HG03066 (cell line): ENCODE data around the gene LPIN2.

Experiments used
- ATAC-seq: cut with Tn5 transposase; IDR thresholded peaks from one replicate; pipeline ENCODE4 v1.9.1; 2021; ENCODE audit warnings: low read depth; ENCODE audit not compliant: unreplicated experiment

The LPIN2 gene

DNA sequence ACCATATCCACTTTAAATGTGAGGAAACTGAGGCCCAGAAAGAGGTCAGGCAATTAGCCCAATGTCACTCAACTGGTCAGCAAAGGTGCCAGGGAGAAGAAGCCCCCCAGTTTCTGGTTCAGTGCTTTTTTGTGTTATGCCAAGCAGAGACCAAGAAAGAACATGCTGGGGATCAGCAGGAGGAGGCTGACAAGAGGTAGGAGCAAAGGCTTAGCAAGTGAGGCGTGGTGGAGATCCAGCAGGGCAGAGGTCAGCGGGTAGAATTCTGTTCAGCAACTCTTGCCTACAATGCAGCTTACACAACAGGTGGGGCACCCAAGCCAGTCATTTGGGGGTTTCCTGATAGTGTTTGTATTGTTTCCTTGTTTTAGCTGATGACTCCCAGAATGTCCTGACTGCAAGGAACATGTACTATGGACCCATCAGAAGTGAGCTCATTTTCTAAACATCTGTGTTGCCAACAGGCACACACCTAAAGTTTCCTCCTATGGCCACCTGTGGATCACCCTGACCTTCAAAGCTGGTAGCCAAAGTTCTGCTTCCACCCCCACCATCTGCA is 28.2 kb downstream of the LPIN2 start:
- no peak for ATAC-seq

DNA sequence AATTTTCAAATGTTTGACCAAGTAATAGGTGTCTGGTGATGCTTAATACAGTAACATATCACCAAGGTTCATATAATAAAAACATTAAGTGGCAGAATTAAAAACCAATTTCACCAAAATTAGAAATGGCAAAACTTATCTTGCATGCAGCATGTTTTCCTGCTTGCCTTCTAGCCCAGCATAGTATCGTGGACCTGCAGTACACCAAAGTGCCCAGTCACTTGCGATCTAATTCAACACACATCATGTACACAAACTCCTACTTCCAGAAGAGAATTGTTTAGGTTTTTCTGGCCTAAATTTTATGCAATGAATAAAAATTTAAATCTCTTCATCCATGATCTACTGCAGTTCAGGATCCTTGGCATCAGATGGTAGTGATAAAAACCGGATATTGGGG is 28.9 kb downstream of the LPIN2 start:
- ATAC-seq = no peak

DNA sequence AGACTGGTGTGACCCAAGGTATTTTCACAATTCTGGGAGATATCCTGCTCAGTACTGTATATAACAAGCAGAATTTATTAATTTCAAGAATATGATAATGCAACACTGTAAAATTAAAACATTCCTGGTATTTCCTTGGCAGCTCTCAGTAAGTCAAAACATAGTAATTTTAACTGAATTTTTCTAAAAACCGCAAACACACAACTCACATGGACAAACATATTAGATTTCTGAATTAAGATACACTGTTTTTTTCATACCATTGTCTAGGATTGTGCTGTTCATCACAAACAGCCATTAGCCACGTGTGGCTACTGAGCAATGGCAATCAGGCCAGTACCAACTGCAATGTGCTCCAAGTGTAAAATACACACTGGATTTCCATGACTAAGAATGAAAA is 29.6 kb downstream of the LPIN2 start:
- ATAC-seq = no peak

- ATAC-seq = no peak
These were observed 30.3 kb downstream of the LPIN2 start for GRCh38 chr18:2982452-2983269.

GRCh38 chr18:2982022-2982421 is 30.9 kb downstream of the LPIN2 start:
- no peak for ATAC-seq

- ATAC-seq = no peak
These were observed 31.7 kb downstream of the LPIN2 start for GRCh38 chr18:2981212-2981728.

DNA sequence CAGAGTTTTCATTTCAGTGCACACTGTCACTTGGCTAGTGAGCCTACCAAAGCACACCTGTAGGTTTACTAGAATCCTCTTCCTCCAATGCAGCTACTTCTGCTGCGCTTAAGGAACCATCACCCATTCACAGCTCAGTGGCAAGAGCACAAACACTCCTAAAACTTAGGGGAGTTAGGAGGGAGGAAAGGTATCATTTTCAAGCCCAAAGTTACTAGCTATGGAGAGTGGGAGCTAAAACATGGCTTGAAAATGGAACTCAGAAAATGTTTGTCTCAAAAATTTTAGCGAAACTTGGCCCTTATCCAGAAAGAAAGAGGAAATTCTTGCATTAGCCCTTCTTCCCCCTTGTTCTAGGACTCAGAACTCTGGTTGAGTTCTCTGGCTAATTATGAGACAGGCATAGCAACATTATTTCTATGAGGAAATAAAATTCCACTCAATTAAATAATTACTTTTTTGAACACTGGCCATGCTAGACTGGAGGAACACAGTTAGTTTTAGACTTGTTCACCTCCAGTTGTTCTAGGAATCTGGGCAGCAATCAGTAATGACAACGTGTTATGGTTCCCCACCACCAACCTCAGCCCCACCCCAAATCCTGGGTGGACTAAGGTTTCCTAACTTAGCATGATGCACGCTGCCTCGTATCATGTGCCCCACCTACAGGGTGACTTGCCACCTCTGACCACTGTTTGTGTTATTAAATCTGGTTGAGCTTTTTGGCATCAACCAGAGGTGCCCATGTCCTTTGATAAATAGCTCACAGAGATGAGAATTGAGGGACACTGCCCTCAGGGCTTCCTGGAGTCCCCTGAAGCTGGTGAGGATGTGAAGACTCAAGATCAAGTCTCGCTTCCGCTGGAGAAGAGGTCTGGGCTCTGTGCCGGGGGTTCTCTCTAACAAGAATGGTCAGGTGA is 32.8 kb downstream of the LPIN2 start:
- no peak for ATAC-seq

- ATAC-seq = no peak
These were observed 33.8 kb downstream of the LPIN2 start for GRCh38 chr18:2979129-2979528.

GRCh38 chr18:2978661-2979106 is 34.3 kb downstream of the LPIN2 start:
- no peak for ATAC-seq

- no peak for ATAC-seq
These were observed 34.7 kb downstream of the LPIN2 start for GRCh38 chr18:2978208-2978607.

- ATAC-seq = no peak
These were observed 36.5 kb downstream of the LPIN2 start for GRCh38 chr18:2976218-2977132.

- ATAC-seq = no peak
These were observed 38.2 kb downstream of the LPIN2 start for GRCh38 chr18:2974731-2975130.

DNA sequence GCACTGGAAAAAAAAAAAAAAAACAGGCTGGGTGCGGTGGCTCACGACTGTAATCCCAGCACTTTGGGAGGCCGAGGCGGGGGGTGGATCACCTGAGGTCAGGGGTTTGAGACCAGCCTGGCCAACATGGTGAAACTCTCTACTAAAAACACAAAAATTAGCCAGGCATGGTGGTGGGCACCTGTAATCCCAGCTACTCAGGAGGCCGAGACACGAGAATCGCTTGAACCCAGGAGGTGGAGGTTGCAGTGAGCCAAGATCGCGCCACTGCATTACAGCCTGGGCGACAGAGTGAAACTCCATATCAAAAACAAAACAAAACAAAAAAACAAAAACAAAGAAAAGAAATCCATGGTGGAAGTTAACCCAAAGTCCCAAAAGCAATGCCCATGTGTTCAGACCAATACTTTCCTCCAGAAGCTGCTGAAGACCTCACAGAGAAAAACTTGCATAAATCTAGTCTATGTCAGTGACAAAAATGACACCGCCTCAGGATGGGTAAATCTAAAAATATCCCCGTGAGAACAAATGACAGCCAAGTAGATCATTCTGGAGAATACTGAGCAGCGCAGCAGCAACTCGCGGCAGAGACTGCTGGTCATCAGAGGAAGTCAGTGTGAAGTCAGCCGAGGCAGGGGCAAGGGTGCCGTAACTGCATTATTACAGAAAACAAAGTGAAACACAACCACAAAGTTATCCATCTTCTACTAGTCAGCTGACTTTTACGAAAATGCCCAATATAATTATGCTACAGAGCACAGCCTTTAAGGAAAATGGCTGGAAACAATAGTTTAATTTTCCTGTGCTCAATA is 41.0 kb downstream of the LPIN2 start:
- ATAC-seq = peak; percentile 81

DNA sequence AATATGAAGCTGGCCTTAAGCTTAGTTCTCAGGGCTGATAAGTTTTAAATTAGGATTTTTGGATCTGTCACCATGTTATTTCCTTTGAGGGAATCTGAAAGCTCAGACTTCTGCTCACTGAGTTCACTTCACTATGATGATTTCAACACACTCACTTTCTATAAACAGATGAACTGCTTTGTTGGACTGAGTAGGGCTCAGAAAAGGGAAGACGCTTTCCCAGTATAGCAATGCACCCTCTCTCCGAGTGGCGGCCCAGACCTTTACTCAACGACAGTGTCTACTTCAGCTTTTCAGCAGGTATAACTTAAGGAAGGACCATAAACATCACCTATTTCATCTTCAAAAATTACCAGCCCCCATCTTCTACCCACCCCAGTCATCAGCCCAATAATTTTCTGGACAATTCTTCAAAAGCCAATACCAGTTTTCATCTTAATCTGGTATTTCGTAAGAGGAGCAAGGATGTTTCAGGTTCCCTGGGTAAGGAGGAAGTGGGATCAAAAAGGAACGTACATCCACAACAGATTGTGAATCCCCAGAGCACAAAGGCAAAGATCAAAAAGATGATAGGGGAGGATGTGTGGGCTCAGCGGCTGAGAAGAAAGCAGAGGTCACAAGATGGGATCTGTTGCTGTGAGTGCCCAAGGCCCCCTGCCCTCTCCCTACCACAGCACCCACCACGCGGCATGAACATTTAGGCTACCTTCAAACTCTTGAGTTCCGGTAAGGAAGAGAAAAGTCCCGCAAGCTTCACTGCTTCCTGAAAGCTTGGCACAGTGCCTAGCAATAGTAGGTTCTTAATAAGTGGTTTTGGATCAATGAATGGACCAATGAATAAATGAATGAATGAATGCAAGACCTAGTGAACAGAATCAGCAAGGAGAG is 41.9 kb downstream of the LPIN2 start:
- ATAC-seq = no peak

GRCh38 chr18:2970344-2970743 is 42.6 kb downstream of the LPIN2 start:
- no peak for ATAC-seq

DNA sequence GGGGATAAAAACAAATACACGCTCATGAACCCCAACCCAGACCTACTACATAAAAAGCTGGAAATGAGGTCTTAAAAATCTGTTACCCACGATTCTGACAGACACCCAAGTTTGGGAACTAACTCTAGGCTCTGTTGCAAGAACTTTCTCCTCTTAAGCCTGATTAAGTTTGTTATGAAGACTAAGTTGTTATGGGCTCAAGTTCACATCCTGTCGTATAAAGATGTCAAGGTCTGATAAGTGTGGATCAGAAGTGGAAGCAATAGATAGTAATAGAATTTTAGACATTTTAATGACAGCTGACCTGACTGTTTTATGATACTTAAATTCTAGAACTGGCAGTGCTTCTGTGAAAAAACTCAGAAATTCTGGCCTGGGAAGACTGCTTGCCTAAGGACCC is 43.2 kb downstream of the LPIN2 start:
- ATAC-seq = no peak

GRCh38 chr18:2968606-2969005 is 44.3 kb downstream of the LPIN2 start:
- ATAC-seq = no peak

- no peak for ATAC-seq
These were observed 45.1 kb downstream of the LPIN2 start for GRCh38 chr18:2967820-2968219.
